Body of pancreas (tissue), 4 donors: Measurements from ENCODE around the gene LEFTY1.

Experiments used
- CTCF ChIP-seq, 7 experiments: fragments of 450-650 bp in 4 of 7; fragments of 200-600 bp in 3 of 7; sonication (generic) in 3 of 7; IDR thresholded peaks; one replicate each; pipeline ENCODE4 v1.5.1; 2016 to 2019; ENCODE audit warnings: antibody characterized with exemption in 7 of 7
- POLR2A ChIP-seq, 3 donors: fragments of 450-650 bp; IDR thresholded peaks; one replicate each; pipeline ENCODE4 v1.6.1; 2016; ENCODE audit warnings: antibody characterized with exemption in 3 of 3, mild to moderate bottlenecking in 2 of 3

DNA sequence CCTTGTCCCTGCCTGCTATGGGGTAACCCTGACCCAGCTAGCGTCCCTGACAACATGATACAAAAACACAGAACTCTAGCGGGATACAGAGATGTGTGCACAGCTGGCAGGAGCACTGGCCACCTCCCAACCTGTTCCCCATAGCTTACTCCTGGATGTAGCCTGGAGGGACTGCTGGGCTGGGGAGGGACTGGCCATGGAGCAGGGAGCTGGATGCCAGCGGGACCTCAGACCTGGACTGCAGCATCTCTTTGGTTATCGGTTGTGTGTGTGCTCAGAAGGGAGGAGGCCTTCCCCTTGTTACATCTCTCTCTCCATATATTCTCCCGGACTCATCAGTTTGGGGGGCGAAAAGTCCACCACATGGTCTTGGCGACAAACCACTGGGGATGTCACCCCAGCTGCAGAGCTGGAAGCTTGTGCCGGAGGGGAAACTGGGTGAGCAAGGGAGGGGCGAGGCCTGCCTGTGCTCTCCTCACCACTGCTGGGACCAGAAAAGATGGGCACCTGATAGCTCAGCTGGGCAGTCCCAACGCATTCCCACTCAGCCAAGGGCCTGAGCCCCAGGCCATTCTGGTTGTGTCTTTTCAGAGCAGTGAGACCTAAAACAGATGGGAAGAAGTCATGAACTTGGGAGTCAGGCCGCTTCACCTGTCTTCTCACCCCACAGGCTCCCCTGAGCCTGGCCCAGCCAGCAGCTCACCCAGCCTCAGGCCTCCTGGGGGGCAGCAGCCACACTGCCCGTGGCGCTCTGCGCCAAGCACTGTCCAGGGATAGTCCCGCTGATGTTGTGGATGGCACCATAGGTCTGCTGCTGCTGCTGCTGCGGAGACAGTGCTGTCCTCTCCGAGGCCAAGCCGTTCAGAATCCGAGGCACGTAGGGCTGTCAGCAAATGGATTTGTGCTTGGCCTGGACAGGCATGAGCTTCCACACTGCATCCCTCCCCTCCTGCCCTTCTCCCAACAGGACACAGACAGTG, 42.3 kb downstream of the LEFTY1 start:
- no peak for TF ChIP-seq CTCF (IDR thresholded peaks at IDR 0.05)
- TF ChIP-seq POLR2A (IDR thresholded peaks at IDR 0.05), result no peak
